Uterus (tissue), 2 donors: ENCODE results near the gene SYNGR1.

Source experiments
- POLR2A ChIP-seq, 2 donors: fragments of 450-650 bp; IDR thresholded peaks; one replicate each; pipeline ENCODE4 v1.6.1; 2016; ENCODE audit warnings: antibody characterized with exemption in 2 of 2, mild to moderate bottlenecking in 1 of 2, moderate library complexity in 1 of 2
- TF ChIP-seq, protein P1 (sequence below), 4 experiments: fragments of 200-600 bp in 2 of 4; fragments of 450-650 bp in 2 of 4; sonication (generic) in 2 of 4; IDR thresholded peaks; one replicate each; pipeline ENCODE4 v1.5.1; 2016 to 2019; ENCODE audit warnings: antibody characterized with exemption in 4 of 4, mild to moderate bottlenecking in 2 of 4, moderate library complexity in 1 of 4

DNA sequence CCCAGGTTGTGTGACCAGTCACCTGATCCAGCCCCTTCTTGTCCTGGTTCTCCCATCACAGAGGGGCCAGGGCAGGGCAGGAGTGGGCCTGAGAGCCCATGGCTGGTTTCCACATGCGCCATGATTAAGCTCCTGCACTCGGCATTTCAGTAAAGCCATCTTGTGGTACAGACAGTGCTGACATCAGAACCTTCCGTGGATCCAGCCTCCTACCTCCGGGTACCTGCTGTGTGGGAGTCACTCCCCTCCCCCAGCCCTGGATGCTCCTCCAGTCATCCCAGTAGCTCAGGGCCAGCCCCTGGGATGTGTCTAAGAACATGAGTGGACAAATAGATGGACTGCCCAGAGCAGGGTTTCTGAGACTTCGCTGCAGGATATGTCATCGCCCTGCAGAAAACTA lies 84.9 kb downstream of the SYNGR1 start:
- TF ChIP-seq POLR2A (IDR thresholded peaks at IDR 0.05): no peak
- TF ChIP-seq, protein P1, sequence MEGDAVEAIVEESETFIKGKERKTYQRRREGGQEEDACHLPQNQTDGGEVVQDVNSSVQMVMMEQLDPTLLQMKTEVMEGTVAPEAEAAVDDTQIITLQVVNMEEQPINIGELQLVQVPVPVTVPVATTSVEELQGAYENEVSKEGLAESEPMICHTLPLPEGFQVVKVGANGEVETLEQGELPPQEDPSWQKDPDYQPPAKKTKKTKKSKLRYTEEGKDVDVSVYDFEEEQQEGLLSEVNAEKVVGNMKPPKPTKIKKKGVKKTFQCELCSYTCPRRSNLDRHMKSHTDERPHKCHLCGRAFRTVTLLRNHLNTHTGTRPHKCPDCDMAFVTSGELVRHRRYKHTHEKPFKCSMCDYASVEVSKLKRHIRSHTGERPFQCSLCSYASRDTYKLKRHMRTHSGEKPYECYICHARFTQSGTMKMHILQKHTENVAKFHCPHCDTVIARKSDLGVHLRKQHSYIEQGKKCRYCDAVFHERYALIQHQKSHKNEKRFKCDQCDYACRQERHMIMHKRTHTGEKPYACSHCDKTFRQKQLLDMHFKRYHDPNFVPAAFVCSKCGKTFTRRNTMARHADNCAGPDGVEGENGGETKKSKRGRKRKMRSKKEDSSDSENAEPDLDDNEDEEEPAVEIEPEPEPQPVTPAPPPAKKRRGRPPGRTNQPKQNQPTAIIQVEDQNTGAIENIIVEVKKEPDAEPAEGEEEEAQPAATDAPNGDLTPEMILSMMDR (IDR thresholded peaks at IDR 0.05): no peak
